ENCODE measurements around the gene VPS26B.
"Not testable (repeated sequence)": the region's sequence is repeated elsewhere in the genome, so short reads cannot be mapped to it uniquely, and the experiment has no call there.

VPS26B gene

GRCh38 chr11:134281635-134282034 lies 57.2 kb downstream of the VPS26B start:
- not testable (repeated sequence) for DNase-seq (ENCODE audit: low read depth)

- no peak for DNase-seq (ENCODE audit: low read depth)
These were observed 57.9 kb downstream of the VPS26B start for GRCh38 chr11:134282121-134283045.

GRCh38 chr11:134283461-134284230 lies 59.2 kb downstream of the VPS26B start:
- no peak for DNase-seq (ENCODE audit: low read depth)

- DNase-seq (ENCODE audit: low read depth) = not testable (repeated sequence)
These were observed 59.9 kb downstream of the VPS26B start for GRCh38 chr11:134284349-134284748.

GRCh38 chr11:134287561-134287960 lies 63.1 kb downstream of the VPS26B start:
- no peak for DNase-seq (ENCODE audit: low read depth)

- DNase-seq (ENCODE audit: low read depth) = no peak
These were observed 64.0 kb downstream of the VPS26B start for GRCh38 chr11:134288486-134288885.

- no peak for DNase-seq (ENCODE audit: low read depth)
These were observed 64.7 kb downstream of the VPS26B start for GRCh38 chr11:134289167-134289566.

- no peak for DNase-seq (ENCODE audit: low read depth)
These were observed 65.3 kb downstream of the VPS26B start for GRCh38 chr11:134289789-134290188.

- no peak for DNase-seq (ENCODE audit: low read depth)
These were observed 66.2 kb downstream of the VPS26B start for GRCh38 chr11:134290646-134291045.

GRCh38 chr11:134291196-134291595 lies 66.7 kb downstream of the VPS26B start:
- DNase-seq (ENCODE audit: low read depth) = no peak

- DNase-seq (ENCODE audit: low read depth) = no peak
These were observed 68.2 kb downstream of the VPS26B start for GRCh38 chr11:134292661-134293060.

- DNase-seq (ENCODE audit: low read depth) = no peak
These were observed 68.9 kb downstream of the VPS26B start for GRCh38 chr11:134293119-134294113.

GRCh38 chr11:134294664-134295063 lies 70.2 kb downstream of the VPS26B start:
- DNase-seq (ENCODE audit: low read depth) = no peak

All from stimulated activated CD8-positive, alpha-beta memory T cell treated with anti-CD3 and anti-CD28 coated beads, Interleukin-12 subunit alpha, Interleukin-12 subunit beta, amount 100 ng/mL, for 4 hours (primary cell).